H1 (cell line): ENCODE data around the gene PPM1L. TPM values are rescaled to one million over a fixed set of nuclear protein-coding genes. Genes with fewer than 3 reads are reported as not detected.

Experiments
- BCL11A ChIP-seq, 2 experiments: IDR thresholded peaks; one replicate each; pipeline ENCODE4 v1.6.1; 2011; ENCODE audit warnings: low read depth in 2 of 2, low read length in 2 of 2, mild to moderate bottlenecking in 2 of 2
- EZH2 ChIP-seq: fragments of 200-600 bp; sonication (generic); IDR thresholded peaks from 2 replicates; pipeline ENCODE4 v1.7.1; 2012; ENCODE audit warnings: low read depth, mild to moderate bottlenecking, moderate library complexity, low read length, inconsistent platforms; ENCODE audit not compliant: severe bottlenecking
- JUN ChIP-seq: IDR thresholded peaks from 2 replicates; pipeline ENCODE4 v1.6.1; 2011; ENCODE audit warnings: low read depth, mild to moderate bottlenecking, improper control_type of control experiment, low read length
- MAX ChIP-seq: IDR thresholded peaks from 2 replicates; pipeline ENCODE4 v1.6.1; 2012; ENCODE audit warnings: inconsistent platforms
- SUZ12 ChIP-seq: fragments of 200-600 bp; sonication (generic); IDR thresholded peaks from 2 replicates; pipeline ENCODE4 v1.6.1; 2012; ENCODE audit warnings: mild to moderate bottlenecking, inconsistent platforms, low read length, moderate library complexity, mixed read lengths
- polyA plus RNA-seq, 7 experiments: library from polyadenylated mRNA; depleted of rRNA in 3 of 7; stranded (reverse) in 5 of 7; unstranded in 2 of 7; fragments of >200 nt in 5 of 7; fragments of 200-250 nt in 2 of 7; gene quantifications; 1 replicate in 5 of 7; 2 replicates in 1 of 7; 4 replicates in 1 of 7; pipeline versions ENCODE4 v1.2.1 to v1.2.3, GENCODE V29; 2011 to 2013; ENCODE audit warnings: missing spikeins in 2 of 7, mixed read lengths in 2 of 7
- total RNA-seq: library from RNA; stranded (reverse); fragmentation: NEBNext Ultra II Directional; extraction: Animal tissue kit (Norgen Biotek cat#: 25700); gene quantifications from 2 replicates; pipeline ENCODE4 v1.2.1, GENCODE V29; 2021
- TF ChIP-seq, protein P1 (sequence below): IDR thresholded peaks from 2 replicates; pipeline ENCODE4 v1.6.1; 2012; ENCODE audit warnings: inconsistent platforms

The PPM1L gene
- total and polyA plus RNA-seq, 2 of the 8 experiments (the other 6 are each of a cell fraction or from before 2014, with no cell fraction given) = 2.8 to 18.1 TPM

- TF ChIP-seq SUZ12 = no peak
- no peak for TF ChIP-seq MAX
- no peak for TF ChIP-seq JUN
- TF ChIP-seq EZH2 = no peak
- TF ChIP-seq, protein P1, sequence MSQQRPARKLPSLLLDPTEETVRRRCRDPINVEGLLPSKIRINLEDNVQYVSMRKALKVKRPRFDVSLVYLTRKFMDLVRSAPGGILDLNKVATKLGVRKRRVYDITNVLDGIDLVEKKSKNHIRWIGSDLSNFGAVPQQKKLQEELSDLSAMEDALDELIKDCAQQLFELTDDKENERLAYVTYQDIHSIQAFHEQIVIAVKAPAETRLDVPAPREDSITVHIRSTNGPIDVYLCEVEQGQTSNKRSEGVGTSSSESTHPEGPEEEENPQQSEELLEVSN = no peak
- no peak for TF ChIP-seq BCL11A (IDR thresholded peaks at IDR 0.05; ENCODE audit: low read depth in 2 of 2, low read length in 2 of 2)
These were observed 12.9 kb downstream of the PPM1L start (continued) for GRCh38 chr3:160768918-160769317.
